HTERT RPE-1 (cell line): ENCODE data around the gene PKN3.
"Not testable (repeated sequence)": the region's sequence is repeated elsewhere in the genome, so short reads cannot be mapped to it uniquely, and the experiment has no call there.

ENCODE experiments used
- in situ Hi-C: fragments of 300-500 bp; cut with MboI; formaldehyde crosslinking; loops from 4 replicates; pipeline ENCODE4 v1.14.3; 2020; ENCODE audit warnings: low sequenced_read_pairs

PKN3 gene

DNA sequence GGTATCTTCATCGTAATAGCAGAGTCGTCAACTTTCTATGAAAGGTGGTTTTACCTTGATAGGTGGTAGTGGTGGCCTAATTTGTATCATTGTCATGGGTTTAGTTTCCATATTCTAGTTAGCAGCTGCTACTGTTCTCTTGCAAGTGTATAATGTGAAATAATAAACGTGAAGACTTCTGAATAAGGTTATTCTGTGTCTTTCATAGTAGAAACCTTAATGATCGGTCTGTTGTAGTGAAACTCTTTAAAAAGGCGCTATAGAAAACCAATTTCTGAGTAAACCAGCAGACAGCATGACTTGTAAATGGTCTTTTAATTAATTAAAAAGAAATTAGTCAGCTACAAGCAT is 11.6 kb upstream of the PKN3 start:
- in situ Hi-C loops: no loop called here

DNA sequence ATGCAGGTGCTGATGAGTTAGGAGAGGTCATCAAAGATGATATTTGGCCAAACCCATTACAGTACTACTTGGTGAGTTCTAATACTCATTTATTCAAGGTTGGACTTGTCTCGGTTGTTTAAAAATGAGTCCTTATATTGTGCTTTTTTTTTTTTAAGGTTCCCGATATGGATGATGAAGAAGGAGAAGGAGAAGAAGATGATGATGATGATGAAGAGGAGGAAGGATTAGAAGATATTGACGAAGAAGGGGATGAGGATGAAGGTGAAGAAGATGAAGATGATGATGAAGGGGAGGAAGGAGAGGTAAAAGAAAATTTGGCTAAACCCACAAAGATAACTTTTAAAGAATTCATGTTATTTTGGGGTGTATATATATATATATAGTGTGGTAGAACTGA is 8.6 kb upstream of the PKN3 start:
- in situ Hi-C loops: not testable (repeated sequence)

DNA sequence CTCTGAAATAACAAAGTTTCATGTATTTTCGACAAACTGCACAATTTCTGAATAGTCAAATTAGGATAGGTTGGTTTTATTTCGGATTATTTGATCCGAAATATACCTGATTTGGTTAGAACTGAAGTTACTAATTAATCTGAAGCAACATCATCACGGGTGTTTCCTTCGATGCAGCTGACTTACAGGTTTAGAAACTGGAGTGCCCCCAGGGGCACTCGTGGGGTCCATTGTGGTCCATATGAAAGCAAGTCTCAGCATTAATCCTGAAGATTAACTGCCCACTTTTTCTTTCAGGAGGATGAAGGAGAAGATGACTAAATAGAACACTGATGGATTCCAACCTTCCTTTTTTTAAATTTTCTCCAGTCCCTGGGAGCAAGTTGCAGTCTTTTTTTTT is 8.0 kb upstream of the PKN3 start:
- in situ Hi-C loops: no loop called here

DNA sequence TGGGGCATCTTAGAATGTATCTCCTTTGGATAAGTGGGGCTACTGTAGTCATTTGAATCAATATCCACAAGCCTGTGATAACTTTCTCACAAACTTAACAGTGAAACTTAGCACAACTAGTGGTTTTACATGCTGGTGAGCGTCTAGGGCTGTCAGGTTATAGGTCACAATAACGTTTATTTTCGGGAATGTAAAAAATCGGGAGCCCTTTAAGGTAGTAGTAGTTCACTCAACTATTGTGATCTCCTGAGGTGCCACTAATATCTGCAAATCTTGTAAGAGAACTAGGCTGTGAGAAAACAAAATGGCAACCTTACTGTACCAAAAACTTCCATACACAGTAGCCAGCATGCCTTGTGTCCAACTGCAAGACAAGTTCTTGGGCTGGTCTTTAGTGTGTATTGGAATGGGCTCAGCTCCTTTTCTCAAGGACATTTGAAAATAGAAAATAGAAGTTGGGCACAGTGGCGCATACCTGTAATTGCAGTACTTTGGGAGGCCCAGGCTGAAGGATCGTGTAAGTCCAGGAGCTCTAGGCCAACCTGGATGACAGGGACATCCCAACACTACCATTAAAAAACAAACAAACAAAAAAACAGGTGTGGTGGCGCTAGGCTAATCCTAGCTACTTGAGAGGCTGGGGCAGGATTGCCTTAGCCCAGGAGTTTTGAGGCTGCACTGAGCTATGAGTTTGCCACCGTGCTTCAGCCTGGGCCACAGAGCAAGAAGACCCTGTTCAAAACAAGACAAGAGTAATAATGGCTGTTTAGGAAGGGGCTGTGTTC is 5.2 kb upstream of the PKN3 start:
- in situ Hi-C loops: no loop called here

DNA sequence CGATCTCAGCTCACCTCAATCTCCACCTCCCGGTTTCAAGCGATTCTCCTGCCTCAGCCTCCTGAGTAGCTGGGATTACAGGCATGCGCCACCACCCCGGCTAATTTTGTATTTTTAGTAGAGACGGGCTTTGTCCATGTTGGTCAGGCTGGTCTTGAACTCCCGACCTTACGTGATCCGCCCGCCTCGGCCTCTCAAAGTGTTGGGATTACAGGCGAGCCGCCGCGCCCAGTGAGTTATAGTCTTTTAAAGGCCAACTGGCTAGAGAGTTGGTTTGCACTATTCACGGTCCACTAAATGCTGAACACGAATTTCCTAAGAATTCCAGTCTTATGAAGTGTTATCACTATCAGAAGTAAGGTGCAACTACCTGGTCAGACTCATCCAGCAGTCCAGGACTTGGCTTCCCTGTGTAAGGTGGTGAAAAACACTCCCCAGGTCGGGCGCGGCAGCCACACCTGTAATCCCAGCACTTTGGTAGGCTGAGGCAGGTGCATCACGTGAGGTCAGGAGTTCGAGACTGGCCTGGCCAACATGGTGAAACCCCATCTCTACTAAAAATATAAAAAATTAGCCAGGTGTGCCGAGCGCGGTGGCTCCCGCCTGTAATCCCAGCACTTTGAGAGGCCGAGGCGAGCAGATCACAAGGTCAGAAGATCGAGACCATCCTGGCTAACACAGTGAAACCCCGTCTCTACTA is 3.1 kb upstream of the PKN3 start:
- in situ Hi-C loops: not testable (repeated sequence)

DNA sequence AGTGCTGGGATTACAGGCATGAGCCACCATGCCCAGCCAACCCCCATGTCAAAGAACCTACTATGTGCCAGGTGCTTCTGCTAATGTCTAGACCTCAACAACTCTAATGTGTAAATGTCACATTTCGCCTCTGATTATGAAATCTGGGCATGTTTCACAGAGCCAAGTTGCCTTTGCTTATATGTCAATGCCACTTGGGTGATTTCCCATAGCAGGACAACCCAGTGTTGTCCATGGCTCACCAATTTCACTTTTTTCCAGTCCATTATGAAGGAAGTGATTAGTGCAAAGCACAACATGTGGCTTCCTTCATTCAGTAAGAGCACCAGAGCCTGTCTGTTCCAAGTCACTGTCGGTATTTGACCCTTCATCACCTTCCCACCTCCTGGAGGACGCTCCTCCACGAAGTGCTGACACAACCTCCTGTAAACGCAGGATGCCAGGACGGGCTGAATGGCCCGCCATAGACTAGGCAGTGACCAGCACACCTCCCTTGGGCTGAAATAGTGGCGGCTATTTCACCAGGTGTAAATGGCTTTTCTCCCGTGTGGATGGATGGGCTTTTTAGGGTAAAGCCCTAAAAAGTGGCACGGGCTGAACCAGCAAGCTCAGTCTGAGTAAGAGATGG is 962 bp upstream of the PKN3 start:
- in situ Hi-C loops: no loop called here

DNA sequence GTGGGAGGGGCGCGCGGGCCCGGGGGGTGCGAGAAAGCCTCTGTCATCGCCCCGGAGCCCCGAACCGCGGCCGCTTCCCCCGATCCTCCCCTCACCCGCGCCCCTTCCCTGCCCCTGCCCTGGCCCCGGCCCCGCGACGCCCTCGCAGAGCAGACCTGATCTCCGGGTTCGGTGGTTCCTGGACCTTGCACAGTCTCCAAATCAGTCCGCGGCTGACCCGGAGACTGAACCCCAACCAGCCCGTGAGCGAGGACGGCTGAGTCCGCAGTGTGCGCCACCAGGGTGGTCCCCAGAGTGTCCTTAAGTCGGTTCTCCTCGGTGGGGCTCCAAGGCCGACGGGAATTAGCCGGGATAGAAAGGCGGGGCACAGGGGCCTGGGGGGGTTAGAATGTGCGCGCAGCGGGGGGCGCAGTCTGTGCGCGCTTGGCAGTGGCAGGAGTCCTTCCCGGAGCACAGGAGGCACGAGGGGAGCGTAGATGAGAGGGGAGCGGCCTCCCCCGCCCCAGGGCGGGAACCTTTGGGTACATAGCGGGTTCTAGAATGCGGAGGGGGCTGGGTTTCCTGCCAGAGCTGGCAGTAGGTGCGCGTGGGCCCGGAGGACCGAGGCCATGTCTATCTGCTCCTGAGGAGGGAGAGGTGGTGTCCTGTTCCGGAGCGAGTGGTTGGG is 779 bp downstream of the PKN3 start:
- in situ Hi-C loops: no loop called here

DNA sequence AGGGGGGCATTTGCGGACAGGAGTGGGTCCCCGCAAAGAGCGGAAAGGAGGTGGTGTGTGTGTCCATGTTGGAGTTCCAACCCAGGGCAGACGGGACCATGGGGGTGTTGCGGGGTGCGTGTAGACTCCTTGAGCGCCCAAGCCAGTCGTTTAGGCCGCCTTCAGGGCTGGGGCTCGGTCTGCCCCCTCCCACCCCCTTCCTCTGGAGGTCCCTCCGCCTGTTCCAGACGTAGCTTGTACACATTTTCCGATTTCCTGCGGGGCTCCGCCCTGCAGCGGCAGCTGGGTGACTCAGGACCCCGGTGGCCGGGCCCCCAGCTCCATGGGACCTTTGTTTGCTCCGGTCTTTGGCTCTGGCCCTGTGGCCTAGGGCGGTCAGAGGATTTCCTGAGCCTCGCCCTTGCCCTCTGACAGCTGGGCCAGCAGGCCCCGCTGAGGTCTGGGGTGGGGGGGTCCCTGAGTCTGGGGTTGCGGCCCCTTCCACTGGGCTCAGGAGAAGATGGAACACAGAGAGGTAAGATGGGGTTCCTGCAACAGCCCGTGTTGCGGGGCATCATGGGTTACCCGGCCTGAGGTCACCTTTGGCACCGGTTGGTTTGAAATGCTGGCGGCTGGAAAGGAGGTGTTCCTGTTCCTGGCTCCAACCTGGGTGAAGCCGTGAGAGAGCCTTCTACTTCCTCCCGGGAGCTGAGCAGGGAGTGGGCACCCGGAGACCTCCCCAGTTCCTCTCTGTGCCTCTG is 1.5 kb downstream of the PKN3 start:
- in situ Hi-C loops: no loop called here

DNA sequence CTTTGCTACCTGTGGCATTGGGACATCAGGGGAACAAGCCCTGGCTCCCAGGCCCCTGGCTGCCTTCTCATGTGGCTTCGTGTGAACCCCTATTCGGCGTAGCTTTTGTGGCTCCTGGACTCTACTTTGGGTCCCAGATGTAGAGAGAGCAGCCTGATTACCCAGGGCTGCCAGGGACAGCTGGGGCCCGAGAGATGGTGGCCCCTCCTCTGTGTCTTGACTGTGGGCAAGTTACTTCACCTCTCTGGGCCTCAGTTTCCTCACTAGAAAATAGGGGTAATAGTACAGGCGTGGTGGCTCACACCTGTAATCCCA is 2.0 kb downstream of the PKN3 start:
- in situ Hi-C loops: no loop called here

DNA sequence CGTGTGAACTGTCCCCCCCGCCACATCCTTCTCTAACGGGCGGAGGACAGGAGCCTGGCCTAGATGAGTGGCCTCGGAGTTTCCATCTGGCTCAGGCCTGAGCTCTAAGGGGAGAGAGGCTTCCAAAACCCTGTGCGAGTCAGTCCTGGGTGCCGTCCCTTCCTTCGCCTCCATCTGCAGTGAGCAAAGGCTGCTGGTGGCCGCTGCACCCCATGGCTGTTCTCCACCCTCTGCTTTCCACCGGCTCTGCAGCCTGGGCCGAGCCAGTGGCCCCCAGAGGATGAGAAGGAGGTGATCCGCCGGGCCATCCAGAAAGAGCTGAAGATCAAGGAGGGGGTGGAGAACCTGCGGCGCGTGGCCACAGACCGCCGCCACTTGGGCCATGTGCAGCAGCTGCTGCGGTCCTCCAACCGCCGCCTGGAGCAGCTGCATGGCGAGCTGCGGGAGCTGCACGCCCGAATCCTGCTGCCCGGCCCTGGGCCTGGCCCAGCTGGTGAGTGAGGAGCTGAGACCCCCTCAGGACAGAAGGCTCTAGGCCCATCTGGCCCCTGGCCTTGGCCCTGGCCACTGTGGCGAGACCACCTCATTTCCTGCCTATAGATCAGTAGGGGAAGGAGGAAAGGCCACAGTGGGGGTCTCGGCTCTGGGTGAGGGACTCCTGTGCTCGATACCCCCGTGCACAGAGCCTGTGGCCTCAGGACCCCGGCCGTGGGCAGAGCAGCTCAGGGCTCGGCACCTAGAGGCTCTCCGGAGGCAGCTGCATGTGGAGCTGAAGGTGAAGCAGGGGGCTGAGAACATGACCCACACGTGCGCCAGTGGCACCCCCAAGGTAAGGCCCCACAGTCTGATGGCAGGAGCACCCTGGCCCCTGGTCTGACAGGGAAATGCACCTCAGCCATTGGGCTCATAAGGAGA is 3.0 kb downstream of the PKN3 start:
- in situ Hi-C loops: no loop called here

DNA sequence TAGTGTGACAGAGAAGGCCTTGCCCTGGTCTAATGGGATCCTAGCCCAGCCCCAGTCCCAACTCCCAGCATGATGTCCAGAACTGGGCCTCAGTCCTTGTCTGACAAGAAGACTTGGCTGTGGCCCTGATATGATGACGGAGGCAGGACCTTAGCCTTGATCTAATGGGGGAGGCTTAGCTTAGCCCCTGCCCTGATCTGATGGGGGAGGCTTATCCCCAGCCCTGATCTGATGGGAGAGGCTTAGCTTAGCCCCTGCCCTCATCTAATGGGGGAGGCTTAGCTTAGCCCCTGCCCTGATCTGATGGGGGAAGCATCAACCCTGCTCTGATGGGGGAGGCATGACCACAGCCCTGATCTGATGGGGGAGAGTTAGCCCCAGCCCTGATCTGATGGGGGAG is 3.7 kb downstream of the PKN3 start:
- in situ Hi-C loops: no loop called here

DNA sequence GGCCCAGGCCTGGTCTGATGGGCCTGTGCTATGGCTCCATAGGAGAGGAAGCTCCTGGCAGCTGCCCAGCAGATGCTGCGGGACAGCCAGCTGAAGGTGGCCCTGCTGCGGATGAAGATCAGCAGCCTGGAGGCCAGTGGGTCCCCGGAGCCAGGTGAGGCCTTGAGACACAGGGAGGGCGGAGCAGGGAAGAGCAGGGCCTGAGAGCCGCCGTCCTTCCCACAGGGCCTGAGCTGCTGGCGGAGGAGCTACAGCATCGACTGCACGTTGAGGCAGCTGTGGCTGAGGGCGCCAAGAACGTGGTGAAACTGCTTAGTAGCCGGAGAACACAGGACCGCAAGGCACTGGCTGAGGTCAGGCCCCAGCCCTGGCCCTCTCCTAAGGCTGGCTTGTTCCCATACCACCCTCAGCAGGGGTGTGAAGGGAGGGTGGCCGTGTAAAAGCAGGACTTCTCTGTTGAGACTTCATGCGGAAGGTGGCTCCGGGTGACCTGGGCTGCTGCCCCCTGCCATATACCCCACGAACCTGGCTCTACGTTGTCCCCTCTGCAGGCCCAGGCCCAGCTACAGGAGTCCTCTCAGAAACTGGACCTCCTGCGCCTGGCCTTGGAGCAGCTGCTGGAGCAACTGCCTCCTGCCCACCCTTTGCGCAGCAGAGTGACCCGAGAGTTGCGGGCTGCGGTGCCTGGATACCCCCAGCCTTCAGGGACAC is 4.5 kb downstream of the PKN3 start:
- in situ Hi-C loops: no loop called here

DNA sequence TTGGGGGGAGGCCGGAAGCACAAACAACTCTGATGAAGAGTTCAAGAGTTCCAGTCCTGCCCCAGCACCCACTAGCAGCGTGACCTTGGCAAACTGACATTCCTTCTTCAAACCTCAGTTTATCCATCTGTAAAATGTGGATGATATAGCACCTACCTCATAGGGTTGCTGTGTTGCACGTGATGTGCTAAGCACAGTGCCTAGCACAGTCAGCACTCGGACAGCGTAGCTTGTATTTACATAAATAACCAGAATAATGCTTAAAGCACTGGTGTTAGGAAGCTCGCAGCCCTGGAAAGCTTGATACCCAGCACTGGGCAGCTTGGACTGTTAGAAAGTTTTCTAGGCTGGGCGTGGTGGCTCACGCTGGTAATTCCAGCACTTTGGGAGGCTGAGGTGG is 5.1 kb downstream of the PKN3 start:
- in situ Hi-C loops: no loop called here

DNA sequence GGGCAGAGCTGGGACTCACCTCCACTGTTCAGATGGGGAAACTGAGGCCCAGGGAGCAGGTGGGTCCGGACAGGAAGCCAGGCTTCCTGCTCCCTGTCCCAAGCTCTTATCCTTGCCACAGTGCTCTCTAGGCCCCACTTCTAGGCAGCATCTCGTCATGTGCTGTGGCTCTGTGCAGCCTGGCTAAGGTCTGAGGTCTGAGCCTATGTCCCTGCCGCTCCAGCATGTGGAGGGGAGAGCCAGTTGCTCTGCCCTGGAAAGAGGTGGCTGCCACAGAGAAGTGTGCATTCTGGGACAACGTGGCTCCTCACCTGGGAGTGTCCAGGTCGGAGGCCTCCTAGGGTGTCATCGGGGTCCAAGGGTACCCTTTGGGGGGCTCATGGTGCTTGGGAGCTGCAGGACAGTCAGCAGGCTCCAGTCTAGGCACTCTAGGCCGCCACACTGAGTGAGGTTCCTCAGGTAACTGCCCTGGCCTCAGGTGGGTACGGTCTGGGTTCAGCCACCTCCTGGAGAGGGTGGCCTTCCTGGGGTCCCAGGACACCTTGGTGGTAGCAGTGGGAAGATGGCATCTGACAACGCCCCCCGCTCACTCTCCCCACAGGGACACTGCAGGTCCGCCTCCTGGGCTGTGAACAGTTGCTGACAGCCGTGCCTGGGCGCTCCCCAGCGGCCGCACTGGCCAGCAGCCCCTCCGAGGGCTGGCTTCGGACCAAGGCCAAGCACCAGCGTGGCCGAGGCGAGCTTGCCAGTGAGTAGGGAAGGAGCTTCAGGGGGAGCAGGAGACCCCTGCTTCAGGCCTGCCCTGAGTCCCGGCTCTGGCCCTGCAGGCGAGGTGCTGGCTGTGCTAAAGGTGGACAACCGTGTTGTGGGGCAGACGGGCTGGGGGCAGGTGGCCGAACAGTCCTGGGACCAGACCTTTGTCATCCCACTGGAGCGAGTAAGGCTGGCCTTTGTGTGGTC is 10.4 kb downstream of the PKN3 start:
- in situ Hi-C loops: no loop called here

DNA sequence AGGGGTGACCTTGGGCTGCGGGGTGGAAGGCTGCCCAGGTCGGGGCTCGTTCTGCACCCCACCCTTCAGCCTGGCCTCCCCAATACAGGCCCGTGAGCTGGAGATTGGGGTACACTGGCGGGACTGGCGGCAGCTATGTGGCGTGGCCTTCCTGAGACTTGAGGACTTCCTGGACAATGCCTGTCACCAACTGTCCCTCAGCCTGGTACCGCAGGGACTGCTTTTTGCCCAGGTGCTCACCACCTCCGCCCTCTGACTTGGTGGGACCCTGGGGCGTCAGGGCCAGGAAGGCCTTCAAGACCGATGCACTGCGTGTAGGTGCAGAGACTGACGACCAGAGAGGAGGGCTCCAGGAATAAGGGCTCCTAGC is 11.1 kb downstream of the PKN3 start:
- in situ Hi-C loops: no loop called here

DNA sequence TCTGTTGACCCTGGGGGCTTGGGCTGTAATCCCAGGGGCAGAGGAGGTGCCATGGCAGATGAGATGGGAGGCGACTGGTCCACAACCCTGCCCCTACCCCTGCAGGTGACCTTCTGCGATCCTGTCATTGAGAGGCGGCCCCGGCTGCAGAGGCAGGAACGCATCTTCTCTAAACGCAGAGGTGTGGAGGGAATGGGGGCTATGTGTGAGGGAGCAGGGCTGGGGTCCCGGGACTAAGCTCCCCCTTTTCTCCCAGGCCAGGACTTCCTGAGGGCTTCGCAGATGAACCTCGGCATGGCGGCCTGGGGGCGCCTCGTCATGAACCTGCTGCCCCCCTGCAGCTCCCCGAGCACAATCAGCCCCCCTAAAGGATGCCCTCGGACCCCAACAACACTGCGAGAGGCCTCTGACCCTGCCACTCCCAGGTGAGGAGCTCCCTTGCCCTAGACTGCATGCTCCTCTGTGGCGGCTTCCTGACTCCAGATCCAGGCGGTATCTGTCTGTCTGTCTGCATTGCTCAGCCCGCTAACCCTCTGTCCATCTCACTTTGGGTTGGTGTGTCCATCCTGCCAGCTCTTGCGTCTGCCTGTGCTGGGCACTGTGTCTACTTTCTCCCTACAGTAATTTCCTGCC is 11.8 kb downstream of the PKN3 start:
- in situ Hi-C loops: no loop called here

DNA sequence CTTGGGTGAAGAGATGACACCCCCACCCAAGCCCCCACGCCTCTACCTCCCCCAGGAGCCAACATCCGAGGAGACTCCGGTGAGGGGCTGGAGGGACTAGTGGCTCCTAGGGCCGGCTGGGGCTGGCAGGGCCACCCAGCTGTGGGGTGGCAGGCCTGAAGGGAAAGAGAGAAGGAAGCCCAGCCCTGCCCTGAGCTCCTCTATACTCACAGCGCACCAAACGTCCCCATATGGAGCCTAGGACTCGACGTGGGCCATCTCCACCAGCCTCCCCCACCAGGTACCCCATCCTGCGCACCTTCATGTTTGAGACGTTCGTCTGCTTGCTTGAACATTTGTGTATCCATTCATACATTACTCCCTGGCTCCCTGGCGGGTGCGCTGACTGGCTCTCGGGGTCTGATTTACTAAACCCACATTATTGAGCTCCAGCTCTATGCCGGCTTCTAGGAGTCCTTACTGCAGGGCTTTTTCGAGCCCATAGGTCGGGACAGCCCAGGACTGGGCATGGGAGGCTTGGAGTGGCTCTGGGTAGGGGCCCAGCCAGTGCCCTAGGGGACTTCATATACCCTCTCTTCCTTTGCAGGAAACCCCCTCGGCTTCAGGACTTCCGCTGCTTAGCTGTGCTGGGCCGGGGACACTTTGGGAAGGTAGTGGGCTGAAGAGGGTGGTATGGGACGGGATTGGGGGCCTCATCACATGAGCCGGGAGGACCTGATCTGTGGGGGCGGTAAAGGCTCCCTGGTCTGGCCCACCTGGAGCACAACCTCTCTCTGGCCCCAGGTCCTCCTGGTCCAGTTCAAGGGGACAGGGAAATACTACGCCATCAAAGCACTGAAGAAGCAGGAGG is 12.5 kb downstream of the PKN3 start:
- in situ Hi-C loops: no loop called here
